NB4 (cell line): ENCODE measurements around the gene PPFIBP2.

Experiments used
- CTCF ChIP-seq: IDR thresholded peaks from one replicate; pipeline ENCODE4 v1.5.1; 2012; ENCODE audit warnings: low read depth, low read length
- MAX ChIP-seq: IDR thresholded peaks from 2 replicates; pipeline ENCODE4 v1.6.1; 2011; ENCODE audit warnings: low read depth, low read length
- MYC ChIP-seq: IDR thresholded peaks from 2 replicates; pipeline ENCODE4 v1.6.1; 2011; ENCODE audit warnings: low read depth, low read length
- POLR2A ChIP-seq: IDR thresholded peaks from 2 replicates; pipeline ENCODE4 v1.6.1; 2011; ENCODE audit warnings: mild to moderate bottlenecking; ENCODE audit not compliant: insufficient read length; ENCODE audit errors: extremely low read depth

- TF ChIP-seq CTCF (no peak), POLR2A (no peak), MAX (no peak), MYC (no peak)
Measured at GRCh38 chr11:7690648-7691047, 176.8 kb downstream of the PPFIBP2 start.
